ENCODE results near the gene PLCZ1.

PLCZ1 gene

GRCh38 chr12:18676141-18676540 lies 61.7 kb downstream of the PLCZ1 start:
- H3K36me3 ChIP-seq (ENCODE audit: control insufficient read depth in 1 of 2, insufficient read depth in 2 of 2, low read length in 2 of 2), result no peaks in the 10 kb centered on the region
- no peaks in the 10 kb centered on the region for H3K79me1 ChIP-seq (ENCODE audit: low read length)
- H3K4ac ChIP-seq (ENCODE audit: low read depth, low read length), result no peak overlapping the region
- no peak overlapping the region for H3K14ac ChIP-seq (ENCODE audit: low read length)
- no peak overlapping the region for H4K8ac ChIP-seq (ENCODE audit: low read depth, low read length)
- no peak for DNase-seq
- H3K4me1 ChIP-seq (ENCODE audit: control insufficient read depth in 1 of 2, insufficient read depth in 2 of 2, low read length in 2 of 2), result no peaks in the 10 kb centered on the region
- H2BK12ac ChIP-seq (ENCODE audit: low read length), result no peak overlapping the region
- H3K9ac ChIP-seq (ENCODE audit: low read length), result no peak overlapping the region
- H3K4me3 ChIP-seq (ENCODE audit: low read depth, low read length), result no peak overlapping the region
- H3K27me3 ChIP-seq (ENCODE audit: insufficient read depth, low read length), result no peaks in the 10 kb centered on the region
- no peak overlapping the region for H2BK120ac ChIP-seq (ENCODE audit: insufficient read depth, low read length, poor library complexity)
- no peak overlapping the region for H4K91ac ChIP-seq (ENCODE audit: low read depth, low read length)
- H3K27ac ChIP-seq (ENCODE audit: low read depth, low read length), result no peak overlapping the region
- no peak overlapping the region for H4K12ac ChIP-seq (ENCODE audit: low read depth, low read length)
- H3K79me2 ChIP-seq (ENCODE audit: control insufficient read depth, insufficient read depth, low read length, poor library complexity), result no peaks in the 10 kb centered on the region
- no peak overlapping the region for H3K18ac ChIP-seq (ENCODE audit: low read length)
- no peak overlapping the region for H3K4me2 ChIP-seq (ENCODE audit: low read length)
- no peak overlapping the region for H2BK5ac ChIP-seq (ENCODE audit: low read depth, low read length, poor library complexity)
- H2AFZ ChIP-seq (ENCODE audit: insufficient read depth, low read length, poor library complexity), result no peak overlapping the region
- no peak overlapping the region for H2AK5ac ChIP-seq (ENCODE audit: low read length)
- no peak overlapping the region for H3K23ac ChIP-seq (ENCODE audit: low read length)
- no peaks in the 10 kb centered on the region for H3K9me3 ChIP-seq (ENCODE audit: insufficient read depth, low read depth, low read length)

GRCh38 chr12:18658829-18659228 lies 79.0 kb downstream of the PLCZ1 start:
- no peaks in the 10 kb centered on the region for H3K9me3 ChIP-seq (ENCODE audit: insufficient read depth, low read depth, low read length)
- no peak overlapping the region for H3K27ac ChIP-seq (ENCODE audit: low read depth, low read length)
- no peak overlapping the region for H3K4ac ChIP-seq (ENCODE audit: low read depth, low read length)
- H3K4me3 ChIP-seq (ENCODE audit: low read depth, low read length), result no peak overlapping the region
- H4K8ac ChIP-seq (ENCODE audit: low read depth, low read length), result no peak overlapping the region
- no peak overlapping the region for H2BK12ac ChIP-seq (ENCODE audit: low read length)
- H2BK5ac ChIP-seq (ENCODE audit: low read depth, low read length, poor library complexity), result no peak overlapping the region
- no peaks in the 10 kb centered on the region for H3K27me3 ChIP-seq (ENCODE audit: insufficient read depth, low read length)
- no peaks in the 10 kb centered on the region for H3K36me3 ChIP-seq (ENCODE audit: control insufficient read depth in 1 of 2, insufficient read depth in 2 of 2, low read length in 2 of 2)
- H2AFZ ChIP-seq (ENCODE audit: insufficient read depth, low read length, poor library complexity), result no peak overlapping the region
- no peaks in the 10 kb centered on the region for H3K79me2 ChIP-seq (ENCODE audit: control insufficient read depth, insufficient read depth, low read length, poor library complexity)
- DNase-seq, result no peak
- H3K4me2 ChIP-seq (ENCODE audit: low read length), result no peak overlapping the region
- no peak overlapping the region for H3K9ac ChIP-seq (ENCODE audit: low read length)
- no peak overlapping the region for H3K14ac ChIP-seq (ENCODE audit: low read length)
- no peaks in the 10 kb centered on the region for H3K79me1 ChIP-seq (ENCODE audit: low read length)
- no peak overlapping the region for H4K12ac ChIP-seq (ENCODE audit: low read depth, low read length)
- no peaks in the 10 kb centered on the region for H3K4me1 ChIP-seq (ENCODE audit: control insufficient read depth in 1 of 2, insufficient read depth in 2 of 2, low read length in 2 of 2)
- no peak overlapping the region for H3K18ac ChIP-seq (ENCODE audit: low read length)
- no peak overlapping the region for H3K23ac ChIP-seq (ENCODE audit: low read length)
- no peak overlapping the region for H2AK5ac ChIP-seq (ENCODE audit: low read length)
- no peak overlapping the region for H4K91ac ChIP-seq (ENCODE audit: low read depth, low read length)
- H2BK120ac ChIP-seq (ENCODE audit: insufficient read depth, low read length, poor library complexity), result no peak overlapping the region

GRCh38 chr12:18658179-18658578 lies 79.6 kb downstream of the PLCZ1 start:
- Histone ChIP-seq H2BK120ac (ENCODE audit: insufficient read depth, low read length, poor library complexity) (no peak overlapping the region), H3K27me3 (ENCODE audit: insufficient read depth, low read length) (no peaks in the 10 kb centered on the region), H3K23ac (ENCODE audit: low read length) (no peak overlapping the region), H3K27ac (ENCODE audit: low read depth, low read length) (no peak overlapping the region), H2BK5ac (ENCODE audit: low read depth, low read length, poor library complexity) (no peak overlapping the region), H2BK12ac (ENCODE audit: low read length) (no peak overlapping the region), H4K8ac (ENCODE audit: low read depth, low read length) (no peak overlapping the region), H3K18ac (ENCODE audit: low read length) (no peak overlapping the region), H3K4ac (ENCODE audit: low read depth, low read length) (no peak overlapping the region), H3K36me3 (ENCODE audit: control insufficient read depth in 1 of 2, insufficient read depth in 2 of 2, low read length in 2 of 2) (no peaks in the 10 kb centered on the region), H3K4me3 (ENCODE audit: low read depth, low read length) (no peak overlapping the region), H3K4me2 (ENCODE audit: low read length) (no peak overlapping the region), H3K79me2 (ENCODE audit: control insufficient read depth, insufficient read depth, low read length, poor library complexity) (no peaks in the 10 kb centered on the region), H2AFZ (ENCODE audit: insufficient read depth, low read length, poor library complexity) (no peak overlapping the region), H3K4me1 (ENCODE audit: control insufficient read depth in 1 of 2, insufficient read depth in 2 of 2, low read length in 2 of 2) (no peaks in the 10 kb centered on the region), H3K79me1 (ENCODE audit: low read length) (no peaks in the 10 kb centered on the region), H3K9ac (ENCODE audit: low read length) (no peak overlapping the region), H4K91ac (ENCODE audit: low read depth, low read length) (no peak overlapping the region), H4K12ac (ENCODE audit: low read depth, low read length) (no peak overlapping the region), H3K14ac (ENCODE audit: low read length) (no peak overlapping the region), H3K9me3 (ENCODE audit: insufficient read depth, low read depth, low read length) (no peaks in the 10 kb centered on the region), H2AK5ac (ENCODE audit: low read length) (no peak overlapping the region)
- no CpG with 5 or more reads among the region's 2 CpGs for WGBS (ENCODE audit: extremely low coverage, insufficient coverage, insufficient read length)
- DNase-seq, result no peak

GRCh38 chr12:18655351-18655750 lies 82.5 kb downstream of the PLCZ1 start:
- Histone ChIP-seq H3K79me2 (ENCODE audit: control insufficient read depth, insufficient read depth, low read length, poor library complexity) (no peaks in the 10 kb centered on the region), H3K79me1 (ENCODE audit: low read length) (no peaks in the 10 kb centered on the region), H2BK12ac (ENCODE audit: low read length) (no peak overlapping the region), H2AK5ac (ENCODE audit: low read length) (no peak overlapping the region), H3K4me3 (ENCODE audit: low read depth, low read length) (no peak overlapping the region), H3K36me3 (ENCODE audit: control insufficient read depth in 1 of 2, insufficient read depth in 2 of 2, low read length in 2 of 2) (no peaks in the 10 kb centered on the region), H3K23ac (ENCODE audit: low read length) (no peak overlapping the region), H3K9me3 (ENCODE audit: insufficient read depth, low read depth, low read length) (no peaks in the 10 kb centered on the region), H3K4me1 (ENCODE audit: control insufficient read depth in 1 of 2, insufficient read depth in 2 of 2, low read length in 2 of 2) (no peaks in the 10 kb centered on the region), H2BK5ac (ENCODE audit: low read depth, low read length, poor library complexity) (no peak overlapping the region), H2AFZ (ENCODE audit: insufficient read depth, low read length, poor library complexity) (no peak overlapping the region), H4K12ac (ENCODE audit: low read depth, low read length) (no peak overlapping the region), H2BK120ac (ENCODE audit: insufficient read depth, low read length, poor library complexity) (no peak overlapping the region), H3K4me2 (ENCODE audit: low read length) (no peak overlapping the region), H4K91ac (ENCODE audit: low read depth, low read length) (no peak overlapping the region), H3K27me3 (ENCODE audit: insufficient read depth, low read length) (no peaks in the 10 kb centered on the region), H4K8ac (ENCODE audit: low read depth, low read length) (no peak overlapping the region), H3K14ac (ENCODE audit: low read length) (no peak overlapping the region), H3K4ac (ENCODE audit: low read depth, low read length) (no peak overlapping the region), H3K27ac (ENCODE audit: low read depth, low read length) (no peak overlapping the region), H3K9ac (ENCODE audit: low read length) (no peak overlapping the region), H3K18ac (ENCODE audit: low read length) (no peak overlapping the region)
- WGBS (ENCODE audit: extremely low coverage, insufficient coverage, insufficient read length), result no CpG with 5 or more reads among the region's 4 CpGs
- no peak for DNase-seq

GRCh38 chr12:18653465-18653864 lies 84.3 kb downstream of the PLCZ1 start:
- Histone ChIP-seq H3K14ac (ENCODE audit: low read length) (no peak overlapping the region), H3K27me3 (ENCODE audit: insufficient read depth, low read length) (no peaks in the 10 kb centered on the region), H4K12ac (ENCODE audit: low read depth, low read length) (no peak overlapping the region), H3K79me2 (ENCODE audit: control insufficient read depth, insufficient read depth, low read length, poor library complexity) (no peaks in the 10 kb centered on the region), H3K9me3 (ENCODE audit: insufficient read depth, low read depth, low read length) (no peaks in the 10 kb centered on the region), H3K4ac (ENCODE audit: low read depth, low read length) (no peak overlapping the region), H3K4me2 (ENCODE audit: low read length) (no peak overlapping the region), H3K18ac (ENCODE audit: low read length) (no peak overlapping the region), H2AK5ac (ENCODE audit: low read length) (no peak overlapping the region), H3K27ac (ENCODE audit: low read depth, low read length) (no peak overlapping the region), H3K79me1 (ENCODE audit: low read length) (no peaks in the 10 kb centered on the region), H3K23ac (ENCODE audit: low read length) (no peak overlapping the region), H4K8ac (ENCODE audit: low read depth, low read length) (no peak overlapping the region), H3K4me3 (ENCODE audit: low read depth, low read length) (no peak overlapping the region), H3K36me3 (ENCODE audit: control insufficient read depth in 1 of 2, insufficient read depth in 2 of 2, low read length in 2 of 2) (no peaks in the 10 kb centered on the region), H4K91ac (ENCODE audit: low read depth, low read length) (no peak overlapping the region), H2BK12ac (ENCODE audit: low read length) (no peak overlapping the region), H2BK5ac (ENCODE audit: low read depth, low read length, poor library complexity) (no peak overlapping the region), H3K4me1 (ENCODE audit: control insufficient read depth in 1 of 2, insufficient read depth in 2 of 2, low read length in 2 of 2) (no peaks in the 10 kb centered on the region), H2AFZ (ENCODE audit: insufficient read depth, low read length, poor library complexity) (no peak overlapping the region), H2BK120ac (ENCODE audit: insufficient read depth, low read length, poor library complexity) (no peak overlapping the region), H3K9ac (ENCODE audit: low read length) (no peak overlapping the region)
- DNase-seq, result no peak
- no CpG with 5 or more reads among the region's 1 CpG for WGBS (ENCODE audit: extremely low coverage, insufficient coverage, insufficient read length)
